Activated CD4-positive, alpha-beta memory T cell treated with anti-CD3 and anti-CD28 coated beads for 36 hours (primary cell): Measurements from ENCODE around the gene PTPN3. TPM values are rescaled to one million over a fixed set of nuclear protein-coding genes. Genes with fewer than 3 reads are reported as not detected.

Source experiments
- CTCF ChIA-PET: fragments of 350-600 bp; sonication (Branson Sonifier 250); formaldehyde crosslinking; loops from one replicate; lab custom pipeline; 2021; ENCODE audit warnings: antibody characterized with exemption, inconsistent platforms; lab: Charles Lee
- POLR2A ChIA-PET: fragments of 350-600 bp; sonication (Branson Sonifier 250); formaldehyde crosslinking; loops from one replicate; lab custom pipeline; 2021; ENCODE audit warnings: antibody characterized with exemption; lab: Charles Lee
- DNase-seq: peaks from one replicate; pipeline ENCODE4 v3.0.0-alpha.2; 2020
- H3K27ac Mint-ChIP-seq: one replicate; pipeline ENCODE4 v1.8.0; 2021; ENCODE audit warnings: mixed read lengths
- H3K27me3 Mint-ChIP-seq: one replicate; pipeline ENCODE4 v1.8.0; 2021; ENCODE audit warnings: mixed read lengths
- H3K36me3 Mint-ChIP-seq: one replicate; pipeline ENCODE4 v1.8.0; 2021; ENCODE audit warnings: mixed read lengths
- H3K4me1 Mint-ChIP-seq: one replicate; pipeline ENCODE4 v1.8.0; 2021; ENCODE audit warnings: low read depth, mixed read lengths
- H3K4me3 Mint-ChIP-seq: one replicate; pipeline ENCODE4 v1.8.0; 2021; ENCODE audit warnings: mild to moderate bottlenecking, mixed read lengths
- H3K9me3 Mint-ChIP-seq: one replicate; pipeline ENCODE4 v1.8.0; 2021; ENCODE audit warnings: mixed read lengths
- intact Hi-C: fragments of 100-400 bp; cut with micrococcal nuclease; formaldehyde crosslinking; loops from one replicate; pipeline ENCODE4 v1.15.1; 2023
- microRNA-seq: library from miRNA; unstranded; fragments of <30 nt; microRNA quantifications from one replicate; pipeline ENCODE4 v1.2.0, GENCODE V29; 2022; ENCODE audit warnings: borderline number of aligned reads, borderline microRNAs expressed, borderline replicate concordance
- total RNA-seq, 2 experiments: library from RNA; stranded (reverse); gene quantifications; one replicate each; pipeline ENCODE4 v1.2.3, GENCODE V29; 2021

Gene PTPN3
- total RNA-seq, 2 experiments from 2014 or later, result 0.52 to 0.56 TPM

GRCh38 chr9:109335929-109336328, 162.2 kb downstream of the PTPN3 start:
- Mint-ChIP-seq H3K4me3 (no peak overlapping the region), H3K27me3 (peaks cover 2% of the 10 kb centered on the region), H3K36me3 (no peaks in the 10 kb centered on the region), H3K9me3 (no peaks in the 10 kb centered on the region), H3K4me1 (no peaks in the 10 kb centered on the region), H3K27ac (no peak overlapping the region)
- intact Hi-C loops, result no loop called here
- POLR2A ChIA-PET, result no interaction called here
- no peak for DNase-seq
- CTCF ChIA-PET, result no interaction called here

GRCh38 chr9:109335121-109335520, 163.0 kb downstream of the PTPN3 start:
- H3K27ac Mint-ChIP-seq, result no peak overlapping the region
- no peaks in the 10 kb centered on the region for H3K36me3 Mint-ChIP-seq
- no peak overlapping the region for H3K4me3 Mint-ChIP-seq
- H3K27me3 Mint-ChIP-seq, result peaks cover 2% of the 10 kb centered on the region
- H3K9me3 Mint-ChIP-seq, result no peaks in the 10 kb centered on the region
- ChIA-PET POLR2A (no interaction called here), CTCF (no interaction called here)
- no peaks in the 10 kb centered on the region for H3K4me1 Mint-ChIP-seq
- no peak for DNase-seq
- intact Hi-C loops, result no loop called here

GRCh38 chr9:109331353-109331752, 166.8 kb downstream of the PTPN3 start:
- ChIA-PET POLR2A (no interaction called here), CTCF (no interaction called here)
- peaks cover 14% of the 10 kb centered on the region for H3K27me3 Mint-ChIP-seq
- intact Hi-C loops, result no loop called here
- H3K4me3 Mint-ChIP-seq, result no peak overlapping the region
- no peak overlapping the region for H3K27ac Mint-ChIP-seq
- H3K36me3 Mint-ChIP-seq, result no peaks in the 10 kb centered on the region
- no peaks in the 10 kb centered on the region for H3K9me3 Mint-ChIP-seq
- DNase-seq, result no peak
- H3K4me1 Mint-ChIP-seq, result no peaks in the 10 kb centered on the region

- intact Hi-C loops, result loop anchor here (10.0 kb wide), 2 partner anchors 145 to 465 kb away; partner anchors contain the start of gene ACTL7A
- ChIA-PET CTCF (no interaction called here), POLR2A (no interaction called here)
- no peak for DNase-seq
- peaks cover 15% of the 10 kb centered on the region for H3K27me3 Mint-ChIP-seq
- H3K4me3 Mint-ChIP-seq, result no peak overlapping the region
- H3K27ac Mint-ChIP-seq, result no peak overlapping the region
- H3K4me1 Mint-ChIP-seq, result no peaks in the 10 kb centered on the region
- no peaks in the 10 kb centered on the region for H3K36me3 Mint-ChIP-seq
- no peaks in the 10 kb centered on the region for H3K9me3 Mint-ChIP-seq
Measured at GRCh38 chr9:109329638-109330258, 168.4 kb downstream of the PTPN3 start.

GRCh38 chr9:109328978-109329637, 169.0 kb downstream of the PTPN3 start:
- H3K4me3 Mint-ChIP-seq, result no peak overlapping the region
- H3K27ac Mint-ChIP-seq, result no peak overlapping the region
- POLR2A ChIA-PET, result no interaction called here
- H3K4me1 Mint-ChIP-seq, result no peaks in the 10 kb centered on the region
- CTCF ChIA-PET, result interaction anchor here (0.6 kb wide), 1 partner anchor 465 kb away, joined by 4 read pairs; no protein-coding TSS in a partner anchor
- intact Hi-C loops, result loop anchor here (10.0 kb wide), 2 partner anchors 144 to 464 kb away; partner anchors contain the start of gene ACTL7A
- DNase-seq, result no peak
- H3K36me3 Mint-ChIP-seq, result no peaks in the 10 kb centered on the region
- no peaks in the 10 kb centered on the region for H3K9me3 Mint-ChIP-seq
- peaks cover 15% of the 10 kb centered on the region for H3K27me3 Mint-ChIP-seq

Small RNA genes within 50 kb of the gene (microRNA-seq; reads per million reads assigned to microRNA genes)
- not detected for gene MIR3927

Other genes with a start within 250 kb of the PTPN3 start
- under 1 TPM; 0.17 to 0.21 TPM for gene EPB41L4B, start 177.2 kb downstream of the PTPN3 start, total RNA-seq